HFFc6 (cell line): ENCODE results near the gene OR10H3. TPM values are rescaled to one million over a fixed set of nuclear protein-coding genes. Genes with fewer than 3 reads are reported as not detected.
"Not testable (repeated sequence)": the region's sequence is repeated elsewhere in the genome, so short reads cannot be mapped to it uniquely, and the experiment has no call there.

Source experiments
- DNase-seq: peaks from one replicate; pipeline ENCODE4 v3.0.0-alpha.2; 2018
- H3K27ac Mint-ChIP-seq: 2 replicates; pipeline ENCODE4 v1.8.0; 2020; ENCODE audit warnings: mild to moderate bottlenecking, mixed read lengths
- H3K27me3 Mint-ChIP-seq: 2 replicates; pipeline ENCODE4 v1.8.0; 2021; ENCODE audit warnings: mild to moderate bottlenecking, moderate library complexity, mixed read lengths; ENCODE audit not compliant: insufficient read depth
- H3K36me3 Mint-ChIP-seq: 2 replicates; pipeline ENCODE4 v1.8.0; 2021; ENCODE audit warnings: low read depth, mixed read lengths
- H3K4me1 Mint-ChIP-seq: 2 replicates; pipeline ENCODE4 v1.8.0; 2020; ENCODE audit warnings: low read depth, mixed read lengths
- H3K4me3 Mint-ChIP-seq: 2 replicates; pipeline ENCODE4 v1.8.0; 2020; ENCODE audit warnings: mild to moderate bottlenecking, moderate library complexity, mixed read lengths
- H3K9me3 Mint-ChIP-seq: 2 replicates; pipeline ENCODE4 v1.8.0; 2020; ENCODE audit warnings: mild to moderate bottlenecking, mixed read lengths
- CTCF ChIP-seq: fragments of 200-600 bp; sonication (generic); IDR thresholded peaks from 2 replicates; pipeline ENCODE4 v1.5.0; 2021; ENCODE audit warnings: antibody characterized with exemption, mild to moderate bottlenecking
- total RNA-seq, 6 experiments: library from RNA; stranded (reverse); fragmentation: NEBNext Ultra II Directional; extraction: Animal tissue kit (Norgen Biotek cat#: 25700); gene quantifications; 2 replicates in 1 of 6; 3 replicates in 5 of 6; pipeline ENCODE4 v1.2.3, GENCODE V29; 2021

OR10H3 gene
- total RNA-seq, 6 experiments from 2014 or later, result not detected

- Mint-ChIP-seq H3K36me3 (no peaks in the 10 kb centered on the region), H3K9me3 (peaks cover 46% of the 10 kb centered on the region), H3K4me1 (no peaks in the 10 kb centered on the region), H3K27ac (no peak overlapping the region), H3K4me3 (no peak overlapping the region), H3K27me3 (no peaks in the 10 kb centered on the region)
- DNase-seq, result no peak
- no peak for TF ChIP-seq CTCF
These were observed 22.3 kb downstream of the OR10H3 start for GRCh38 chr19:15759962-15760565.

- H3K27ac Mint-ChIP-seq, result no peak overlapping the region
- TF ChIP-seq CTCF, result no peak
- 0 out of 2 replicates have a peak, but pooled peaks cover 6% of the 10 kb centered on the region for H3K36me3 Mint-ChIP-seq
- H3K4me1 Mint-ChIP-seq, result no peaks in the 10 kb centered on the region
- DNase-seq, result no peak
- no peak overlapping the region for H3K4me3 Mint-ChIP-seq
- H3K27me3 Mint-ChIP-seq, result no peaks in the 10 kb centered on the region
- peaks cover 68% of the 10 kb centered on the region for H3K9me3 Mint-ChIP-seq
These were observed 31.8 kb downstream of the OR10H3 start for GRCh38 chr19:15769586-15769985.

GRCh38 chr19:15774159-15774558 is 36.4 kb downstream of the OR10H3 start:
- H3K27ac Mint-ChIP-seq, H3K27me3 Mint-ChIP-seq, DNase-seq, H3K4me1 Mint-ChIP-seq, H3K4me3 Mint-ChIP-seq, H3K36me3 Mint-ChIP-seq: not testable (repeated sequence)
- peaks cover 69% of the 10 kb centered on the region for H3K9me3 Mint-ChIP-seq

GRCh38 chr19:15775249-15775648 is 37.5 kb downstream of the OR10H3 start:
- H3K4me1 Mint-ChIP-seq, result no peaks in the 10 kb centered on the region
- no peak overlapping the region for H3K4me3 Mint-ChIP-seq
- DNase-seq, result no peak
- no peak for TF ChIP-seq CTCF
- no peaks in the 10 kb centered on the region for H3K27me3 Mint-ChIP-seq
- H3K9me3 Mint-ChIP-seq, result peaks cover 63% of the 10 kb centered on the region
- H3K27ac Mint-ChIP-seq, result no peak overlapping the region
- 0 out of 2 replicates have a peak, but pooled peaks cover 6% of the 10 kb centered on the region for H3K36me3 Mint-ChIP-seq

GRCh38 chr19:15776264-15776663 is 38.5 kb downstream of the OR10H3 start:
- Mint-ChIP-seq H3K4me1 (no peaks in the 10 kb centered on the region), H3K36me3 (0 out of 2 replicates have a peak, but pooled peaks cover 6% of the 10 kb centered on the region), H3K27ac (no peak overlapping the region), H3K4me3 (no peak overlapping the region), H3K27me3 (no peaks in the 10 kb centered on the region), H3K9me3 (peaks cover 64% of the 10 kb centered on the region)
- TF ChIP-seq CTCF, result no peak
- DNase-seq, result no peak

GRCh38 chr19:15776991-15777970 is 39.5 kb downstream of the OR10H3 start:
- no peak for DNase-seq
- no peaks in the 10 kb centered on the region for H3K27me3 Mint-ChIP-seq
- H3K27ac Mint-ChIP-seq, result no peak overlapping the region
- no peak overlapping the region for H3K4me3 Mint-ChIP-seq
- no peaks in the 10 kb centered on the region for H3K4me1 Mint-ChIP-seq
- peaks cover 62% of the 10 kb centered on the region for H3K9me3 Mint-ChIP-seq
- TF ChIP-seq CTCF, result no peak
- 0 out of 2 replicates have a peak, but pooled peaks cover 6% of the 10 kb centered on the region for H3K36me3 Mint-ChIP-seq
